GM21360 (cell line): ENCODE data around the gene AKR1E2.

Experiments used
- ATAC-seq: cut with Tn5 transposase; IDR thresholded peaks from one replicate; pipeline ENCODE4 v1.9.1; 2021; ENCODE audit warnings: mild to moderate bottlenecking, moderate library complexity; ENCODE audit not compliant: unreplicated experiment

Gene AKR1E2

GRCh38 chr10:4889959-4890358 is 64.0 kb downstream of the AKR1E2 start:
- no peak for ATAC-seq

- no peak for ATAC-seq
These were observed 66.7 kb downstream of the AKR1E2 start for GRCh38 chr10:4892681-4893080.

- ATAC-seq: no peak
These were observed 68.3 kb downstream of the AKR1E2 start for GRCh38 chr10:4894335-4894734.
